Activated T-helper 1 cell treated with anti-CD3 and anti-CD28 coated beads, Interleukin-12 subunit alpha, Interleukin-12 subunit beta, Interleukin-2, Interleukin-4 antibody, amounts not matched to agents 30 ng/mL and 10 ng/mL and 1 ng/mL, durations not matched to agents 14 hours and 24 hours and 36 hours (primary cell): ENCODE measurements around the gene TP53. TPM values are rescaled to one million over a fixed set of nuclear protein-coding genes. Genes with fewer than 3 reads are reported as not detected.
A peak's percentile ranks its signal among the peaks of the same experiment; 100 is the strongest.

Experiments used
- DNase-seq: peaks from one replicate; pipeline ENCODE4 v3.0.0; 2021; ENCODE audit warnings: low spot score
- H3K27ac Mint-ChIP-seq: one replicate; pipeline ENCODE4 v1.8.0; 2021; ENCODE audit warnings: mild to moderate bottlenecking, mixed read lengths
- H3K27me3 Mint-ChIP-seq: one replicate; pipeline ENCODE4 v1.8.0; 2022; ENCODE audit warnings: mild to moderate bottlenecking, moderate library complexity, mixed read lengths; ENCODE audit not compliant: insufficient read depth
- H3K36me3 Mint-ChIP-seq: one replicate; pipeline ENCODE4 v1.8.0; 2021; ENCODE audit warnings: low read depth, mixed read lengths
- H3K4me1 Mint-ChIP-seq: one replicate; pipeline ENCODE4 v1.8.0; 2021; ENCODE audit warnings: low read depth, mixed read lengths
- H3K4me3 Mint-ChIP-seq: one replicate; pipeline ENCODE4 v1.8.0; 2021; ENCODE audit warnings: mild to moderate bottlenecking, moderate library complexity, mixed read lengths
- H3K9me3 Mint-ChIP-seq: one replicate; pipeline ENCODE4 v1.8.0; 2021; ENCODE audit warnings: mixed read lengths
- intact Hi-C: fragments of 100-400 bp; cut with micrococcal nuclease; formaldehyde crosslinking; loops from one replicate; pipeline ENCODE4 v1.15.1; 2024
- total RNA-seq: library from RNA; stranded (reverse); gene quantifications from 2 replicates; pipeline ENCODE4 v1.2.3, GENCODE V29; 2022

Gene TP53
- total RNA-seq, 1 donor from 2014 or later, result 172 TPM

GRCh38 chr17:7713782-7714181 is 26.5 kb upstream of the TP53 start:
- Mint-ChIP-seq H3K36me3 (no peaks in the 10 kb centered on the region), H3K27ac (no peak overlapping the region), H3K9me3 (no peaks in the 10 kb centered on the region), H3K27me3 (peaks cover 53% of the 10 kb centered on the region), H3K4me1 (peaks cover 29% of the 10 kb centered on the region), H3K4me3 (no peak overlapping the region)
- intact Hi-C loops, result no loop called here
- DNase-seq, result no peak

- Mint-ChIP-seq H3K27ac (no peak overlapping the region), H3K9me3 (no peaks in the 10 kb centered on the region), H3K4me1 (peaks cover 19% of the 10 kb centered on the region), H3K27me3 (peaks cover 45% of the 10 kb centered on the region), H3K36me3 (no peaks in the 10 kb centered on the region), H3K4me3 (no peak overlapping the region)
- intact Hi-C loops, result no loop called here
- DNase-seq, result no peak
These were observed 25.0 kb upstream of the TP53 start for GRCh38 chr17:7712111-7712771.

- no peaks in the 10 kb centered on the region for H3K9me3 Mint-ChIP-seq
- H3K4me1 Mint-ChIP-seq, result peaks cover 10% of the 10 kb centered on the region
- H3K27ac Mint-ChIP-seq, result no peak overlapping the region
- H3K36me3 Mint-ChIP-seq, result no peaks in the 10 kb centered on the region
- intact Hi-C loops, result no loop called here
- peaks cover 46% of the 10 kb centered on the region for H3K27me3 Mint-ChIP-seq
- no peak overlapping the region for H3K4me3 Mint-ChIP-seq
- no peak for DNase-seq
These were observed 23.9 kb upstream of the TP53 start for GRCh38 chr17:7711051-7711755.

- Mint-ChIP-seq H3K36me3 (peaks cover 3% of the 10 kb centered on the region), H3K27ac (no peak overlapping the region), H3K9me3 (no peaks in the 10 kb centered on the region), H3K27me3 (peaks cover 44% of the 10 kb centered on the region), H3K4me3 (no peak overlapping the region), H3K4me1 (peaks cover 10% of the 10 kb centered on the region)
- DNase-seq, result no peak
- intact Hi-C loops, result no loop called here
These were observed 23.0 kb upstream of the TP53 start for GRCh38 chr17:7710301-7710700.

- H3K36me3 Mint-ChIP-seq, result peaks cover 3% of the 10 kb centered on the region
- DNase-seq, result no peak
- H3K9me3 Mint-ChIP-seq, result no peaks in the 10 kb centered on the region
- no peak overlapping the region for H3K4me3 Mint-ChIP-seq
- no peak overlapping the region for H3K27ac Mint-ChIP-seq
- intact Hi-C loops, result no loop called here
- H3K27me3 Mint-ChIP-seq, result peaks cover 44% of the 10 kb centered on the region
- peaks cover 19% of the 10 kb centered on the region for H3K4me1 Mint-ChIP-seq
These were observed 21.7 kb upstream of the TP53 start for GRCh38 chr17:7709031-7709430.

- peaks cover 24% of the 10 kb centered on the region for H3K4me1 Mint-ChIP-seq
These were observed 20.8 kb upstream of the TP53 start for GRCh38 chr17:7707858-7708750.

GRCh38 chr17:7707446-7707845 is 20.2 kb upstream of the TP53 start:
- intact Hi-C loops, result no loop called here
- H3K36me3 Mint-ChIP-seq, result peaks cover 8% of the 10 kb centered on the region
- H3K27me3 Mint-ChIP-seq, result peaks cover 35% of the 10 kb centered on the region
- no peak overlapping the region for H3K4me3 Mint-ChIP-seq
- no peaks in the 10 kb centered on the region for H3K9me3 Mint-ChIP-seq
- DNase-seq, result no peak
- H3K27ac Mint-ChIP-seq, result no peak overlapping the region
- peaks cover 24% of the 10 kb centered on the region for H3K4me1 Mint-ChIP-seq

More at GRCh38 chr17:7707858-7708750, 20.8 kb upstream of the TP53 start:
- H3K9me3 Mint-ChIP-seq, result no peaks in the 10 kb centered on the region
- no peak overlapping the region for H3K27ac Mint-ChIP-seq
- H3K27me3 Mint-ChIP-seq, result peaks cover 38% of the 10 kb centered on the region
- no peak overlapping the region for H3K4me3 Mint-ChIP-seq
- intact Hi-C loops, result no loop called here
- H3K36me3 Mint-ChIP-seq, result peaks cover 5% of the 10 kb centered on the region
- DNase-seq, result no peak

- Mint-ChIP-seq H3K4me1 (peaks cover 24% of the 10 kb centered on the region), H3K27ac (no peak overlapping the region), H3K4me3 (no peak overlapping the region), H3K9me3 (no peaks in the 10 kb centered on the region), H3K36me3 (peaks cover 10% of the 10 kb centered on the region), H3K27me3 (peaks cover 33% of the 10 kb centered on the region)
- DNase-seq, result no peak
- intact Hi-C loops, result no loop called here
These were observed 19.5 kb upstream of the TP53 start for GRCh38 chr17:7706631-7707354.

- H3K4me1 Mint-ChIP-seq, result peaks cover 20% of the 10 kb centered on the region
- H3K9me3 Mint-ChIP-seq, result no peaks in the 10 kb centered on the region
- H3K27me3 Mint-ChIP-seq, result peaks cover 28% of the 10 kb centered on the region
- no peak for DNase-seq
- peaks cover 12% of the 10 kb centered on the region for H3K36me3 Mint-ChIP-seq
- H3K27ac Mint-ChIP-seq, result peak overlapping the region; percentile 20
- intact Hi-C loops, result no loop called here
- no peak overlapping the region for H3K4me3 Mint-ChIP-seq
These were observed 18.3 kb upstream of the TP53 start for GRCh38 chr17:7705269-7706255.

GRCh38 chr17:7704601-7705268 is 17.4 kb upstream of the TP53 start, which contains the start of gene EFNB3:
EFNB3 (plus strand) TSS chr17:7705202; CDS start chr17:7705599, 397 bp downstream.
- H3K9me3 Mint-ChIP-seq, result no peaks in the 10 kb centered on the region
- intact Hi-C loops, result no loop called here
- peak within 1 kb of the TSS; percentile 20 for H3K27ac Mint-ChIP-seq
- peak within 1 kb of the TSS; percentile 45 for H3K4me3 Mint-ChIP-seq
- H3K27me3 Mint-ChIP-seq, result peaks cover 28% of the 10 kb centered on the region
- peaks cover 12% of the 10 kb centered on the region for H3K36me3 Mint-ChIP-seq
- DNase-seq, result no peak
- peaks cover 14% of the 10 kb centered on the region for H3K4me1 Mint-ChIP-seq
